H1 (cell line): ENCODE results near the gene POLR2I. TPM values are rescaled to one million over a fixed set of nuclear protein-coding genes. Genes with fewer than 3 reads are reported as not detected.

Experiments used
- CTCF ChIA-PET: fragments of 300-600 bp; sonication (Branson Sonifier 250); formaldehyde crosslinking; loops from one replicate; lab custom pipeline; 2021; ENCODE audit not compliant: partially characterized antibody; lab: Charles Lee
- POLR2A ChIA-PET: fragments of 300-600 bp; sonication (Branson Sonifier 250); formaldehyde crosslinking; loops from one replicate; lab custom pipeline; 2021; ENCODE audit warnings: inconsistent platforms; ENCODE audit not compliant: partially characterized antibody; lab: Charles Lee
- DNase-seq, 2 experiments: peaks; one replicate each; pipeline versions ENCODE4 v3.0.0 to v3.0.0-alpha.2; 2010 to 2022; ENCODE audit warnings: low spot score in 2 of 2, low read depth in 1 of 2, mixed read lengths in 1 of 2
- FAIRE-seq: peaks from 2 replicates; lab custom pipeline; 2011; peaks lifted over from hg19 to GRCh38; lab: Jason Lieb, UNC
- H2AFZ ChIP-seq: 2 replicates; pipeline ENCODE4 v1.8.1; 2012; ENCODE audit warnings: low read length, inconsistent platforms
- H2AK5ac ChIP-seq: 2 replicates; pipeline ENCODE4 v1.6.1; 2013; ENCODE audit warnings: low read depth, low read length
- H2BK120ac ChIP-seq: replicated peaks from 2 replicates; pipeline ENCODE3; 2013; ENCODE audit warnings: low read depth, low read length, inconsistent platforms
- H2BK12ac ChIP-seq: 2 replicates; pipeline ENCODE4 v1.6.1; 2013; ENCODE audit warnings: low read depth, low read length
- H2BK15ac ChIP-seq: 2 replicates; pipeline ENCODE4 v1.6.1; 2013; ENCODE audit warnings: low read length
- H2BK20ac ChIP-seq: 2 replicates; pipeline ENCODE4 v1.6.1; 2013; ENCODE audit warnings: low read length
- H2BK5ac ChIP-seq: 2 replicates; pipeline ENCODE4 v1.6.1; 2013; ENCODE audit warnings: low read depth, low read length
- H3K14ac ChIP-seq: 2 replicates; pipeline ENCODE4 v1.6.1; 2013; ENCODE audit warnings: inconsistent platforms; ENCODE audit not compliant: insufficient read length
- H3K18ac ChIP-seq: 2 replicates; pipeline ENCODE4 v1.6.1; 2013; ENCODE audit warnings: low read length; ENCODE audit errors: extremely low read depth
- H3K23ac ChIP-seq: 2 replicates; pipeline ENCODE4 v1.6.1; 2013; ENCODE audit warnings: inconsistent platforms; ENCODE audit not compliant: insufficient read length
- H3K23me2 ChIP-seq: 2 replicates; pipeline ENCODE4 v1.6.1; 2013; ENCODE audit warnings: low read depth, low read length
- H3K27ac ChIP-seq: 2 replicates; pipeline ENCODE4 v1.6.1; 2011; ENCODE audit warnings: low read depth, low read length, inconsistent platforms
- H3K27me3 ChIP-seq, 4 experiments: replicated peaks in 1 of 4; 1 replicate in 1 of 4; 2 replicates in 3 of 4; pipeline versions ENCODE4 v1.6.1 to v1.8.1; 2011 to 2013; ENCODE audit warnings: low read length in 3 of 4, mild to moderate bottlenecking in 3 of 4, inconsistent platforms in 2 of 4, mixed read lengths in 2 of 4, moderate library complexity in 1 of 4; ENCODE audit not compliant: control insufficient read depth in 3 of 4, insufficient read depth in 3 of 4; ENCODE audit errors: extremely low read depth in 1 of 4
- H3K36me3 ChIP-seq, 4 experiments: 2 replicates each; pipeline versions ENCODE4 v1.6.1 to v1.8.1; 2011 to 2013; ENCODE audit warnings: mild to moderate bottlenecking in 4 of 4, low read length in 3 of 4, moderate library complexity in 2 of 4, control low read depth in 1 of 4, inconsistent platforms in 1 of 4; ENCODE audit not compliant: insufficient read depth in 4 of 4, control insufficient read depth in 2 of 4
- H3K4ac ChIP-seq: replicated peaks from 2 replicates; pipeline ENCODE3; 2013; ENCODE audit warnings: low read length, low read depth, mixed read lengths, inconsistent platforms; ENCODE audit not compliant: insufficient read length
- H3K4me1 ChIP-seq, 4 experiments: replicated peaks in 1 of 4; 1 replicate in 1 of 4; 2 replicates in 3 of 4; pipeline versions ENCODE4 v1.6.1 to v1.8.1; 2011 to 2013; ENCODE audit warnings: low read length in 3 of 4, inconsistent platforms in 2 of 4, mixed read lengths in 1 of 4; ENCODE audit not compliant: insufficient read depth in 4 of 4, control insufficient read depth in 3 of 4
- H3K4me2 ChIP-seq, 2 experiments: 2 replicates each; pipeline versions ENCODE4 v1.6.1 to v1.8.1; 2011 to 2013; ENCODE audit warnings: low read depth in 2 of 2, low read length in 2 of 2, control low read depth in 1 of 2, inconsistent platforms in 1 of 2, mild to moderate bottlenecking in 1 of 2; ENCODE audit not compliant: insufficient read depth in 1 of 2
- H3K4me3 ChIP-seq, 4 experiments: fragments of 200-600, 300-600 bp in 1 of 4; sonication (generic), shearing (Covaris generic), sonication (Bioruptor Twin) in 1 of 4; 2 replicates each; pipeline versions ENCODE4 v1.5.1 to v1.8.1; 2011 to 2016; ENCODE audit warnings: low read length in 4 of 4, low read depth in 3 of 4, control low read depth in 2 of 4, inconsistent platforms in 2 of 4, mild to moderate bottlenecking in 2 of 4, mixed read lengths in 1 of 4, moderate library complexity in 1 of 4; ENCODE audit not compliant: insufficient read depth in 2 of 4; ENCODE audit errors: extremely low read depth in 1 of 4
- H3K56ac ChIP-seq: replicated peaks from 2 replicates; pipeline ENCODE3; 2013; ENCODE audit warnings: low read depth, mild to moderate bottlenecking, mixed read lengths, low read length, inconsistent platforms; ENCODE audit not compliant: insufficient read length
- H3K79me1 ChIP-seq: 2 replicates; pipeline ENCODE4 v1.6.1; 2013; ENCODE audit warnings: low read depth, low read length, control low read depth
- H3K79me2 ChIP-seq, 2 experiments: 2 replicates each; pipeline versions ENCODE4 v1.6.1 to v1.8.1; 2012 to 2013; ENCODE audit warnings: low read length in 2 of 2, mild to moderate bottlenecking in 2 of 2, inconsistent platforms in 1 of 2; ENCODE audit not compliant: insufficient read depth in 2 of 2, control insufficient read depth in 1 of 2
- H3K9ac ChIP-seq, 4 experiments: replicated peaks in 1 of 4; 1 replicate in 1 of 4; 2 replicates in 3 of 4; pipeline versions ENCODE4 v1.6.1 to v1.8.1; 2011 to 2013; ENCODE audit warnings: low read depth in 3 of 4, low read length in 3 of 4, control low read depth in 2 of 4, mild to moderate bottlenecking in 2 of 4, moderate library complexity in 2 of 4, inconsistent platforms in 1 of 4; ENCODE audit errors: extremely low read depth in 1 of 4
- H3K9me3 ChIP-seq, 2 experiments: 2 replicates each; pipeline versions ENCODE4 v1.6.1 to v1.8.1; 2012 to 2013; ENCODE audit warnings: mild to moderate bottlenecking in 2 of 2, moderate library complexity in 2 of 2, control low read depth in 1 of 2, inconsistent platforms in 1 of 2, low read depth in 1 of 2, low read length in 1 of 2, mixed read lengths in 1 of 2; ENCODE audit not compliant: insufficient read depth in 2 of 2
- H4K20me1 ChIP-seq, 2 experiments: replicated peaks in 1 of 2; 2 replicates each; pipeline versions ENCODE3 to v1.8.1; 2011 to 2013; ENCODE audit warnings: inconsistent platforms in 2 of 2, low read length in 2 of 2, mild to moderate bottlenecking in 1 of 2; ENCODE audit not compliant: insufficient read depth in 2 of 2, control insufficient read depth in 1 of 2
- H4K5ac ChIP-seq: 2 replicates; pipeline ENCODE4 v1.6.1; 2013; ENCODE audit warnings: low read length, low read depth, mixed read lengths, inconsistent platforms; ENCODE audit not compliant: insufficient read length
- H4K8ac ChIP-seq: 2 replicates; pipeline ENCODE4 v1.8.0; 2013; ENCODE audit warnings: mild to moderate bottlenecking, moderate library complexity, low read length, inconsistent platforms; ENCODE audit not compliant: insufficient read depth; ENCODE audit errors: extremely low read depth
- H4K91ac ChIP-seq: replicated peaks from 2 replicates; pipeline ENCODE3; 2013; ENCODE audit warnings: low read length, mixed read lengths, inconsistent platforms; ENCODE audit not compliant: insufficient read length
- ATF3 ChIP-seq: IDR thresholded peaks from 2 replicates; pipeline ENCODE4 v1.6.1; 2011; ENCODE audit warnings: low read depth, mild to moderate bottlenecking, low read length; ENCODE audit not compliant: insufficient read depth
- CEBPB ChIP-seq: IDR thresholded peaks from 2 replicates; pipeline ENCODE4 v1.6.1; 2012; ENCODE audit warnings: low read depth, low read length
- MAX ChIP-seq: IDR thresholded peaks from 2 replicates; pipeline ENCODE4 v1.6.1; 2012; ENCODE audit warnings: inconsistent platforms
- WGBS, 2 experiments: shearing (Covaris generic) in 1 of 2; methylation state at CpG; one replicate each; pipeline versions ENCODE4 v1.1.6 to v1.1.7; 2013 to 2015; ENCODE audit warnings: low lambda C conversion rate in 2 of 2, mixed read lengths in 2 of 2, inconsistent platforms in 1 of 2, low coverage in 1 of 2, missing lambda C conversion rate in 1 of 2; ENCODE audit not compliant: insufficient replicate concordance in 2 of 2, insufficient coverage in 1 of 2, insufficient read length in 1 of 2; ENCODE audit errors: extremely low coverage in 1 of 2, missing lambda C conversion rate in 1 of 2; 5-methylcytosine and 5-hydroxymethylcytosine counted together
- polyA plus RNA-seq, 7 experiments: library from polyadenylated mRNA; depleted of rRNA in 3 of 7; stranded (reverse) in 5 of 7; unstranded in 2 of 7; fragments of >200 nt in 5 of 7; fragments of 200-250 nt in 2 of 7; gene quantifications; 1 replicate in 5 of 7; 2 replicates in 1 of 7; 4 replicates in 1 of 7; pipeline versions ENCODE4 v1.2.1 to v1.2.3, GENCODE V29; 2011 to 2013; ENCODE audit warnings: missing spikeins in 2 of 7, mixed read lengths in 2 of 7
- total RNA-seq: library from RNA; stranded (reverse); fragmentation: NEBNext Ultra II Directional; extraction: Animal tissue kit (Norgen Biotek cat#: 25700); gene quantifications from 2 replicates; pipeline ENCODE4 v1.2.1, GENCODE V29; 2021

Gene POLR2I
- total and polyA plus RNA-seq, 2 of the 8 experiments (the other 6 are each of a cell fraction or from before 2014, with no cell fraction given): 143 to 150 TPM

GRCh38 chr19:36067681-36068080, 47.0 kb downstream of the POLR2I start:
- H3K18ac ChIP-seq: no peak overlapping the region
- CTCF ChIA-PET: interaction anchor here (1.3 to 1.6 kb wide), 2 partner anchors 11 to 33 kb away, joined by 3 read pairs; no protein-coding TSS in a partner anchor
- H2BK20ac ChIP-seq: no peak overlapping the region
- H3K56ac ChIP-seq: no peak overlapping the region
- H3K23me2 ChIP-seq: no peaks in the 10 kb centered on the region
- no peaks in the 10 kb centered on the region for H3K9me3 ChIP-seq
- H3K23ac ChIP-seq: no peak overlapping the region
- H4K5ac ChIP-seq: no peak overlapping the region
- H3K27me3 ChIP-seq: no peaks in the 10 kb centered on the region
- 89% methylated on average over 11 of the region's 11 CpGs; no CpG with 5 or more reads in 1 of the 2 experiments for WGBS, 2 experiments
- no peak overlapping the region for H2AK5ac ChIP-seq
- no peak overlapping the region for H2BK120ac ChIP-seq
- no peak overlapping the region for H3K9ac ChIP-seq
- H3K4me3 ChIP-seq: no peak overlapping the region
- FAIRE-seq (no peak), DNase-seq (no peak)
- H2BK15ac ChIP-seq: no peak overlapping the region
- no peaks in the 10 kb centered on the region; the same call in 1 of the 2 replicates for H3K79me1 ChIP-seq
- no peak overlapping the region for H3K4ac ChIP-seq
- no peak for TF ChIP-seq MAX
- TF ChIP-seq ATF3: no peak
- no peak for TF ChIP-seq CEBPB
- no peak overlapping the region for H4K8ac ChIP-seq
- no peaks in the 10 kb centered on the region for H3K79me2 ChIP-seq
- no peak overlapping the region for H3K14ac ChIP-seq
- H2BK12ac ChIP-seq: no peak overlapping the region
- H3K27ac ChIP-seq: no peak overlapping the region
- no peaks in the 10 kb centered on the region for H3K4me1 ChIP-seq
- POLR2A ChIA-PET: interaction anchor here (0.6 to 1.3 kb wide), 3 partner anchors 14 to 531 kb away, joined by 3 read pairs; partner anchors contain the start of gene THAP8
- no peak overlapping the region for H2AFZ ChIP-seq
- peaks cover 18 to 70% (median 46%) of the 10 kb centered on the region in 4 experiments for H3K36me3 ChIP-seq
- no peak overlapping the region for H2BK5ac ChIP-seq
- peaks cover 4 to 17% of the 10 kb centered on the region in 2 experiments for H4K20me1 ChIP-seq
- H3K4me2 ChIP-seq: no peak overlapping the region
- H4K91ac ChIP-seq: no peak overlapping the region
